CMK (cell line): ENCODE data around the gene PIK3R3.
"Not testable (repeated sequence)": the region's sequence is repeated elsewhere in the genome, so short reads cannot be mapped to it uniquely, and the experiment has no call there.

Experiments
- DNase-seq: peaks from one replicate; pipeline ENCODE4 v3.0.0-alpha.2; 2010; ENCODE audit warnings: low read depth

The PIK3R3 gene

GRCh38 chr1:46102769-46103476, 29.5 kb downstream of the PIK3R3 start:
- DNase-seq: no peak

- no peak for DNase-seq
These were observed 33.2 kb downstream of the PIK3R3 start for GRCh38 chr1:46099215-46099614.

DNA sequence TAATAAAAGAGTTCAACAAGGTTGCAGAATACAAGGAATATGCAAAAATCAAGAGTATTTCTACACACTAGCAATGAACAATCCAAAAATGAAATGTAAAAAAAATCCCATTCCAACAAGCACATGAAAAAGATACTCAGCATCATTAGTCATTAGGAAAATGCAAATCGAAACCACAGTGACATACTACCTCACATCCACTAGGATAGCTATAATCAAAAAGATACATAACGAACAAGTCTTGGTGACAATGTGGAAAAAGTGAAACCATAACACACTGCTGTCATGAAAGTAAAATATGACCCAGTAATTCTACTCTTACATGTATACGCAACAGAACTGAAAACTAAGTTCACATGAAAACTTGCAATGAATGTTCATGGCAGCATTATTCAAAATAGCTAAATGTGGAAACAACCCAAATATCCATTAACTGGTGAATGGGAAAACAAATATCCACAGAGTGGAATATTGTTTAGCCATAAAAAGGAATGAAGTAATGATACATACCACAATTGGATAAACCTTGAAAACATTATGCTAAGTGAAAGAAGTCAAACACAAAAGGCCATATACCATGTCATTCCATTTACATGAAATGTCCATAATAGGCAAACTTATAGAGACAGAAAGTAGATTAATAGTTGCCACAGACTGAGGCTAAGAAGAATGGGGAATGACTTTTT, 34.3 kb downstream of the PIK3R3 start:
- no peak for DNase-seq

- DNase-seq: no peak
These were observed 35.3 kb downstream of the PIK3R3 start for GRCh38 chr1:46097149-46097472.

GRCh38 chr1:46096269-46097148, 35.9 kb downstream of the PIK3R3 start:
- DNase-seq: no peak

GRCh38 chr1:46095110-46095509, 37.3 kb downstream of the PIK3R3 start:
- DNase-seq: not testable (repeated sequence)

DNA sequence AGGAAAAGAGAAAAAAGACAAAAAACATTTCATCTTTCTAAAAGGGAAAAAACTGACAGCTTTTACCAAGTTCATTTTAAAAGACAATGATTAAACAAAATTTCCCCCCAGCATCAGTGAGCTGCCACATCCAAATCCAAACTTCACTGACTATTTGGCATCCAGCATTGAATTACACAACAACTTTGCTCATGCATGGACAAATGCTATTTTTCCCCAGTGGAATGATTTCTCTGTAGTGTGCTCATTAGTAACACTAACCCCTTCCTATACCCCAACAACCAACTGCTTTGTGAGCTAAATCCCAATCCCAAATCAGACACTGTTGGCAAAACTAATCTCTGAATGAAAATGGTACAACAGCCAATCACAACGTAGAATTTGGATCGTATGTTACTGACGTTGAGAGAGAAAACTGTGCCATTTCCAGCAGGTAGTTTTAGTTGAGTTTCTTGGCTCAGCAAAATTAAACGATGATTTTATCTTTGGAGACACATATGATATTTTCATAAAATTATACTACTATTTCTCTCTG, 37.9 kb downstream of the PIK3R3 start:
- no peak for DNase-seq

- DNase-seq: not testable (repeated sequence)
These were observed 38.6 kb downstream of the PIK3R3 start for GRCh38 chr1:46093832-46094231.

DNA sequence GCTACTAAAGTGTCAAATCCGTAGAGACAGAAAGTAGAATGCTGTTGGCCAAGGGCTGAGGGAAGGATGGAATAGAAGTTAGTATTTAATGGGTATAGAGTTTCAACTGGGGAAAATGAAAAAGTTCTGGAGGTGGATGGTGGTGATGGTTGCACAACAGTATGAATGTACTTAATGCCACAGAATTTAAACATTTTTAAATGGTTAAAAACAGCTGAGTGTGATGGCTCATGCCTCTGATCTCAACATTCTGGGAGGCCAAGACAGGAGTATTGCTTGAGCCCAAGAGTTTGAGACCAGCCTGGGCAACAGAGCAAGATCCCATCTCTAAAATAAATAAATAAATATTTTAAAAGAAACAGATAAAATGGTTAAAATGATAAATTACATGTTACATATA, 44.5 kb downstream of the PIK3R3 start:
- no peak for DNase-seq

DNA sequence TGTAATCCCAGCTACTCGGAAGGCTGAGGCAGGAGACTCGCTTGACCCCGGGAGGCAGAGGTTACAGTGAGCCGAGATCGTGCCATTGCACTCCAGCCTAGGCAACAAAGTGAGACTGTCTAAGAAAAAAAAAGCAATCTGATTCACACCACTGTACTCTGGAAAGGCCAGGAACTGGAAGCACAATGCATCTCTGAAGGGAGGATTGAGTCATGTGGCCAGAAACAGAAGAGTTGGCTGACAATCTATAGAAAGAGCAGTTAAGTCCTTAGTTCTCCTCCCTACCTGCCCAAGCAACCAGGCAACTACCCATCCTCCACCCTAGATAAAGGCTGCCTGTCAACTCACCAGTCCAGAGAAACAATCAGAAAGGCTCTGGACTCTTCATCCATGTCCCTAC, 45.9 kb downstream of the PIK3R3 start:
- DNase-seq: no peak

- no peak for DNase-seq
These were observed 47.6 kb downstream of the PIK3R3 start for GRCh38 chr1:46084553-46085451.

GRCh38 chr1:46083579-46083978, 48.9 kb downstream of the PIK3R3 start:
- no peak for DNase-seq

DNA sequence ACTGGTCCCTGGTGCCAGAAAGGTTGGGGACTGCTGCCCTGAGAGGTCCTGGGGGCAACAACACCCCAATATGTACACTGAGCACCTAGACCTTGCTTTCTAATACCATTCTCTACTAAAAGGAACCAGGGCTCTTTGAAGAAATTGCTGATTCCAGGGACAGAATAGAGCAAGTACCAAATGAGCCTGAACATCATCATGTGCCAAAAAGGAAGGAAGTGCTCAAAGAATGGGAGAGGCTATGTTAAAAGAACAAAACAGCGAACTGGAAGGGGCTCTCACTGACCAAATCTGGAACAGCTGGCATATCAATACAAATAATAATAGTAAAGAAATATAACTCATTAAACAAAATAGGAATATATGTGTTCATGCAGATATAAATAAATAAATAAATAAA, 50.8 kb downstream of the PIK3R3 start:
- DNase-seq: no peak

DNA sequence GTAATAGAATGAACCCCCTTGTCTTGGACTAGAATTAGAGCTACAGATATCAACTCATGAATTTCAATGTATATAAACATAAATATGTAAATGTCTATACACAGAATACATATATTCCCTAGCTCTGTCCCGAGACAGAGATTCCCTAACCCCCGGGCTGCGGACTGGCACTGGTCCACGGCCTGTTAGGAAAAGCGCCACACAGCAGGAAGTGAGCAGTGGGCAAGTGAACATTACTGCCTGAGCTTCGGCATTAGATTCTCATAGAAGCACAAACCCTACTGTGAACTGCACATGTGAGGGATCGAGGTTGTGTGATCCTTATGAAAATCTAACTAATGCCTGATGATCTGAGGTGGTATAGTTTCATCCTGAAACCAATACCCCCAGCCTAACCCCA, 51.2 kb downstream of the PIK3R3 start:
- DNase-seq: no peak

- no peak for DNase-seq
These were observed 52.2 kb downstream of the PIK3R3 start for GRCh38 chr1:46080257-46080656.

DNA sequence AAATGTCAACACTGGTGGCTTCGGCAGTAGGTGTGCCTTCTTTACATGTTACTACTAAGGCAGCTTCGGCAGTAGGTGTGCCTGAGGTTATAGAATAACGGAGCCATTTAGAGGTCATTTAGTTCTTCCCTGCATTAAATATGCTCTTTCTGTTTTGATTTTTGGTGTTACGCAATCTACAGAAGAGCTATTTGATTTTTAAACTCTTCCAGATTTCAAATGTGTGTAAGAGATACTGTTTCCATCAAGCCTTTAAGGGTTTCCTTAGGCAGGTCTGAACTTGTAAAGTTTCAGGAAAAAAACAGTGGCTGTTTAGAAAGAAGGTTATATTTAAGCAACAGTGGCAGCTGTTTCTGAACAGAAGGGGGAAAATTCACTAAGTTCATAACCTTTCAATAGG, 54.8 kb downstream of the PIK3R3 start:
- no peak for DNase-seq

DNA sequence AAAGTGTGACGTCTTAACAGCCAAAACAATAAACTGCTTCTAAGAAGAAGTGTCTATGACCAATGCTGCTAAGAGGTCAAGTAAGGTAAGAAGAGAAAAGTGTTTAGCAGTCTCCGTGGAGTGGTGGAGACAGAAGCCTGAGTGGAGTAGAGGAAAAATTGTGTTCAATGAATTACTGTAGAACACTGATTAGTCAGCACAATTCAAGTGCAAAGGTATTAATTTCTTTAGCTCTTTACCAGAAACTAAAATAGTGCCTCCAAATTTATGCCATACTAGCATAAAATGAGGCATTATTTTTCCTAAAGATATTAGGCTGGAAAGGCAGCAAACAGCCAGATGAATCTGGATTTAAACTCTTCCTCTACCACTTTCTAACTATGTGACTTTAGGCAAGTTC, 56.1 kb downstream of the PIK3R3 start:
- no peak for DNase-seq

DNA sequence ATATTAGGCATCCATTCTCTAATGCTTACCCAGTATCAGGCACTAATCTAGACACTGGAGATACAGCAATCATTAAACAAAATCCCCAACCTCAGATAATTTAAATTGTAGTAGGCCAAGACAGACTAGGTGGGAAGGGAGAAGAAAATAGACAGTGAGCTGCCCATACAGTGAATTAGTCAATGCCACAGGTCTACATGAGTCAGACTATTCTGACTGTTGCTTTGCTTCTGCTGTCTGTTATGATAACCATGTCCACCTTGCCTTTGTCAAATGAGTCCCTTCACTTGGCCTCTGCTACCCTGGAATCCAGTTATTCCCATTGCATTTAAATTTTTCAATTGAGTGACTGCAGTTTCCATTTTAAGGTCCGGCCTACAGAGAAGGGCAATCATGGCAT, 59.5 kb downstream of the PIK3R3 start:
- DNase-seq: no peak

DNA sequence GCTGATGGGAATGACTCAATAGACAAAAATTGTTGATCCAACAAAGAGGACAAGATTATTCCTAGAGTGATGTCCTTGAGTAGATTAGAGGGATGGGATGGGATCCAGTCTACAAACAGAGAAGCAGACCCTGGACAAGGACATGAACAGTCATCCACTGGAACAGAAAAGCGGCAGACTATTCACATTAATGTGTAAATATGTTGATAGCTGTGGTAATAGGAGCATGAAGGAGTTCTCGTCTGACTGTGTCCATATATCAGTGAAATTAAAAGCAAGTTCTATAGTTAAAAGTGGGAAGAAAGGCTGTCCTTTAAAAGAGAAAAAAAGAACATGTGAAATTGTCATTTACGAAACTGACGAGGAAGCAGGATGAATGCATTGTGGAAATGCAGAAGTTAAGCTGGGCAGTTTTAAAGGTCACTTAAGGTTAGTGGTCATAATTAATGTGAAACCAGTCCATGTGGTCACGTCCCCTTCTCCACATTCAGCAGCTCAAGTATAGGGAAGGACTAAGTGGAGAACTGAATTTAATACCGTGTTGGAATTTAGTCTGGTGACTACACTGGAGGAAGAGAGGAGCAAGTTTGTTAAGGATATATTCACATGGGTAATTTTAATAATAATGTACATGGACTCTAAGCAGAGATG, 62.1 kb downstream of the PIK3R3 start:
- DNase-seq: no peak

DNA sequence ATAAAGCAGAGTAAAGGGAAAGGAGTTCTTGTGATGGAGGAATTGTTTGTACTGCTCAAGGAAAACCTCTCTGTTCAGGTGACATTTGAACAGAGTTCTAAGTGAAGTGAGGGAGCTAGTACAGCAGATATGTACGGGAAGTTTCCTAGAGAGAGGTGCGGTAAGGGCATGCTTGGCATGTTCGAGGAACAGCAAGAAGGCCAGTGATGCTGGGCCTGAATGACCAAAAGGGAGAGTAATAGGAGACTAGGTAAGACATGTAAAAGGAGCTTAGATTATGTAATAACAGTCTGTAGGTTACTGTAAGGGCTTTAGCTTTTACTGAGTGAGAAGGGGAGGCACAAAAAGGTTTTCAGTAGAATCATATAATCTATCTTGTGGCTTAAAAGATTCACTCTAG, 63.9 kb downstream of the PIK3R3 start:
- DNase-seq: no peak

DNA sequence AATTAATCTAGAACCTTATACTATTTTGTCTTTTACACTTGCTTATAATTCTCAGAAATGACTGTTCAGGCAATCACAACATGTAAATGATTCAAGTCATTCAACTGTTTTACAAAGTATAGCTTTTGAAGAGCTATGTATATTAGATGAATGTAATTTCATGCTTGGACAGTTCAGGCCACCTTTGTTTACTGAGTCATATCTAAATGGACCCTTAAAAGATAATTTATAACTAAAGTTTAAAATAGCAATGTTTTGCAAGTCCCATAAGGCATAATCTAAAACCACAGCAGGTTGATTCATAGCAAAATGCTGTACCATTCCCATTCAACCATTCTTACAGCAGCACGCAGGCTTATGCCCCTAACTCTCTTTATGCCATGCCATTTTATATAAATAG, 64.8 kb downstream of the PIK3R3 start:
- DNase-seq: no peak
